Activated CD4-positive, alpha-beta T cell treated with anti-CD3 and anti-CD28 coated beads, Interleukin-2, amount 10 ng/mL, durations not matched to agents 7 days and 5 days (primary cell): Measurements from ENCODE around the gene DYNLT4. TPM values are rescaled to one million over a fixed set of nuclear protein-coding genes. Genes with fewer than 3 reads are reported as not detected.
A peak's percentile ranks its signal among the peaks of the same experiment; 100 is the strongest.
"Not testable (repeated sequence)": the region's sequence is repeated elsewhere in the genome, so short reads cannot be mapped to it uniquely, and the experiment has no call there.

Experiments
- CTCF ChIA-PET: fragments of 350-600 bp; sonication (Branson Sonifier 250); formaldehyde crosslinking; loops from one replicate; lab custom pipeline; 2021; ENCODE audit warnings: antibody characterized with exemption; lab: Charles Lee
- POLR2A ChIA-PET: fragments of 350-600 bp; sonication (Branson Sonifier 250); formaldehyde crosslinking; loops from one replicate; lab custom pipeline; 2021; ENCODE audit warnings: antibody characterized with exemption; lab: Charles Lee
- DNase-seq: peaks from one replicate; pipeline ENCODE4 v3.0.0-alpha.2; 2020
- H3K27ac Mint-ChIP-seq: one replicate; pipeline ENCODE4 v1.8.0; 2021; ENCODE audit warnings: mild to moderate bottlenecking, moderate library complexity, mixed read lengths
- H3K27me3 Mint-ChIP-seq: one replicate; pipeline ENCODE4 v1.8.0; 2021; ENCODE audit warnings: mixed read lengths
- H3K36me3 Mint-ChIP-seq: one replicate; pipeline ENCODE4 v1.8.0; 2021; ENCODE audit warnings: low read depth, mixed read lengths
- H3K4me1 Mint-ChIP-seq: one replicate; pipeline ENCODE4 v1.8.0; 2021; ENCODE audit warnings: mixed read lengths
- H3K4me3 Mint-ChIP-seq: one replicate; pipeline ENCODE4 v1.8.0; 2021; ENCODE audit warnings: mild to moderate bottlenecking, moderate library complexity, mixed read lengths
- H3K9me3 Mint-ChIP-seq: one replicate; pipeline ENCODE4 v1.8.0; 2021; ENCODE audit warnings: mixed read lengths
- total RNA-seq, 2 experiments: library from RNA; stranded (reverse); gene quantifications; one replicate each; pipeline ENCODE4 v1.2.3, GENCODE V29; 2021

The DYNLT4 gene
- total RNA-seq, 2 experiments from 2014 or later: 0.47 to 0.83 TPM

- peaks cover 74% of the 10 kb centered on the region for H3K4me1 Mint-ChIP-seq
- H3K27me3 Mint-ChIP-seq: no peaks in the 10 kb centered on the region
- DNase-seq: no peak
- POLR2A ChIA-PET: no interaction called here
- peaks cover 72% of the 10 kb centered on the region for H3K36me3 Mint-ChIP-seq
- CTCF ChIA-PET: interaction anchor here (0.6 to 2.2 kb wide), 2 partner anchors 8 to 30 kb away, joined by 3 to 5 read pairs; partner anchors contain the start of gene RPS8
- peak overlapping the region; percentile 76 for H3K27ac Mint-ChIP-seq
- no peak overlapping the region for H3K4me3 Mint-ChIP-seq
- no peaks in the 10 kb centered on the region for H3K9me3 Mint-ChIP-seq
Measured at GRCh38 chr1:44805311-44806024, 1.7 kb downstream of the DYNLT4 start.

GRCh38 chr1:44803312-44804095 is 3.6 kb downstream of the DYNLT4 start:
- Mint-ChIP-seq H3K9me3 (no peaks in the 10 kb centered on the region), H3K4me1 (peaks cover 69% of the 10 kb centered on the region), H3K36me3 (peaks cover 62% of the 10 kb centered on the region), H3K27ac (peak overlapping the region; percentile 76), H3K27me3 (no peaks in the 10 kb centered on the region), H3K4me3 (peak overlapping the region; percentile 80)
- DNase-seq: no peak
- CTCF ChIA-PET: no interaction called here
- POLR2A ChIA-PET: no interaction called here

GRCh38 chr1:44803062-44803311 is 4.2 kb downstream of the DYNLT4 start:
- Mint-ChIP-seq H3K4me1 (peaks cover 68% of the 10 kb centered on the region), H3K4me3 (peak overlapping the region; percentile 80), H3K27me3 (no peaks in the 10 kb centered on the region), H3K36me3 (peaks cover 58% of the 10 kb centered on the region), H3K9me3 (no peaks in the 10 kb centered on the region), H3K27ac (peak overlapping the region; percentile 76)
- POLR2A ChIA-PET: no interaction called here
- DNase-seq: no peak
- CTCF ChIA-PET: no interaction called here

- peaks cover 54% of the 10 kb centered on the region for H3K36me3 Mint-ChIP-seq
- peak overlapping the region; percentile 76 for H3K27ac Mint-ChIP-seq
- ChIA-PET POLR2A (no interaction called here), CTCF (no interaction called here)
- H3K9me3 Mint-ChIP-seq: no peaks in the 10 kb centered on the region
- H3K4me1 Mint-ChIP-seq: peaks cover 63% of the 10 kb centered on the region
- no peaks in the 10 kb centered on the region for H3K27me3 Mint-ChIP-seq
- H3K4me3 Mint-ChIP-seq: peak overlapping the region; percentile 80
- DNase-seq: no peak
Measured at GRCh38 chr1:44802306-44803061, 4.7 kb downstream of the DYNLT4 start.

- Mint-ChIP-seq H3K4me3 (peak overlapping the region; percentile 80), H3K4me1 (peaks cover 55% of the 10 kb centered on the region), H3K36me3 (peaks cover 46% of the 10 kb centered on the region), H3K27ac (peak overlapping the region; percentile 93), H3K27me3 (no peaks in the 10 kb centered on the region), H3K9me3 (no peaks in the 10 kb centered on the region)
- CTCF ChIA-PET: interaction anchor here (0.6 to 3.3 kb wide), 4 partner anchors 7 to 106 kb away, joined by 3 to 33 read pairs (median 20); partner anchors contain the start of gene BTBD19
- peak; percentile 48 for DNase-seq
- POLR2A ChIA-PET: interaction anchor here (0.7 to 2.4 kb wide), 5 partner anchors 7 to 209 kb away, joined by 3 to 33 read pairs (median 11); partner anchors contain the start of genes BTBD19 and RNU5D-1
Measured at GRCh38 chr1:44801491-44802305, 5.5 kb downstream of the DYNLT4 start.

GRCh38 chr1:44799770-44800584 is 7.2 kb downstream of the DYNLT4 start, which contains the start of gene PLK3:
Gene PLK3 (plus strand): TSS chr1:44800377. CDS start chr1:44800464, 87 bp downstream.
- H3K9me3 Mint-ChIP-seq: no peaks in the 10 kb centered on the region
- DNase-seq: peak; percentile 99
- H3K27me3 Mint-ChIP-seq: no peaks in the 10 kb centered on the region
- POLR2A ChIA-PET: interaction anchor here (0.7 to 2.4 kb wide), 8 partner anchors 9 to 212 kb away, joined by 3 to 33 read pairs (median 6); partner anchors contain the start of genes BEST4, BTBD19, RNU5D-1 and UROD
- CTCF ChIA-PET: interaction anchor here (0.7 to 3.3 kb wide), 23 partner anchors 9 to 503 kb away, joined by 3 to 33 read pairs (median 5); partner anchors contain the start of genes BEST4, BTBD19, RNU5D-1 and UROD
- H3K4me1 Mint-ChIP-seq: peaks cover 44% of the 10 kb centered on the region
- H3K4me3 Mint-ChIP-seq: peak within 1 kb of the TSS; percentile 80
- peaks cover 36% of the 10 kb centered on the region for H3K36me3 Mint-ChIP-seq
- H3K27ac Mint-ChIP-seq: peak within 1 kb of the TSS; percentile 100

GRCh38 chr1:44798481-44799365 is 8.4 kb downstream of the DYNLT4 start:
- no peak for DNase-seq
- no peaks in the 10 kb centered on the region for H3K9me3 Mint-ChIP-seq
- peaks cover 25% of the 10 kb centered on the region for H3K36me3 Mint-ChIP-seq
- peak overlapping the region; percentile 80 for H3K4me3 Mint-ChIP-seq
- peaks cover 36% of the 10 kb centered on the region for H3K4me1 Mint-ChIP-seq
- ChIA-PET POLR2A (no interaction called here), CTCF (interaction anchor here (0.6 to 3.3 kb wide), 5 partner anchors 9 to 39 kb away, joined by 3 to 33 read pairs (median 10); partner anchors contain the start of genes BEST4 and BTBD19)
- peak overlapping the region; percentile 100 for H3K27ac Mint-ChIP-seq
- H3K27me3 Mint-ChIP-seq: no peaks in the 10 kb centered on the region

- H3K27ac Mint-ChIP-seq: peak overlapping the region; percentile 73
- H3K9me3 Mint-ChIP-seq: not testable (repeated sequence)
Measured at GRCh38 chr1:44797886-44798285, 9.3 kb downstream of the DYNLT4 start.

GRCh38 chr1:44792736-44793502 is 14.2 kb downstream of the DYNLT4 start:
- Mint-ChIP-seq H3K4me3 (no peak overlapping the region), H3K9me3 (no peaks in the 10 kb centered on the region), H3K27me3 (no peaks in the 10 kb centered on the region), H3K36me3 (no peaks in the 10 kb centered on the region), H3K27ac (no peak overlapping the region), H3K4me1 (peaks cover 3% of the 10 kb centered on the region)
- CTCF ChIA-PET: interaction anchor here (0.5 to 2.2 kb wide), 16 partner anchors 8 to 217 kb away, joined by 3 to 8 read pairs (median 3); partner anchors contain the start of genes BTBD19 and RPS8
- POLR2A ChIA-PET: interaction anchor here (0.8 kb wide), 1 partner anchor 27 kb away, joined by 3 read pairs; no protein-coding TSS in a partner anchor
- no peak for DNase-seq

More at GRCh38 chr1:44797886-44798285, 9.3 kb downstream of the DYNLT4 start:
- CTCF ChIA-PET: interaction anchor here (0.7 to 1.6 kb wide), 2 partner anchors 67 to 202 kb away, joined by 3 to 5 read pairs; partner anchors contain the start of gene RNU5D-1
- peaks cover 17% of the 10 kb centered on the region for H3K36me3 Mint-ChIP-seq
- DNase-seq, POLR2A ChIA-PET, H3K4me3 Mint-ChIP-seq, H3K27me3 Mint-ChIP-seq: not testable (repeated sequence)
- peaks cover 31% of the 10 kb centered on the region for H3K4me1 Mint-ChIP-seq
